ENCODE results near the gene UCN2.
"Not testable (repeated sequence)": the region's sequence is repeated elsewhere in the genome, so short reads cannot be mapped to it uniquely, and the experiment has no call there.

UCN2 gene

GRCh38 chr3:48532271-48532976, 31.2 kb downstream of the UCN2 start:
- Histone ChIP-seq H3K27me3 (no peaks in the 10 kb centered on the region), H3K9me3 (no peaks in the 10 kb centered on the region), H3K27ac (peak overlapping the region; percentile 82), H3K4me1 (ENCODE audit: control insufficient read depth in 1 of 2, insufficient read depth in 1 of 2, low read depth in 1 of 2, low read length in 1 of 2) (peaks cover 75 to 76% of the 10 kb centered on the region in 2 experiments), H3K36me3 (peaks cover 58% of the 10 kb centered on the region), H3K4me3 (ENCODE audit: low read depth in 1 of 2, low read length in 1 of 2) (peak overlapping the region; percentile 3 to 42)
- no peak for TF ChIP-seq CTCF (IDR thresholded peaks at IDR 0.05)

- H3K36me3 ChIP-seq: peaks cover 47% of the 10 kb centered on the region
- H3K27me3 ChIP-seq; H3K9me3 ChIP-seq; H3K4me3 ChIP-seq (ENCODE audit: low read depth in 1 of 2, low read length in 1 of 2): not testable (repeated sequence)
- peaks cover 82 to 83% of the 10 kb centered on the region in 2 experiments for H3K4me1 ChIP-seq (ENCODE audit: control insufficient read depth in 1 of 2, insufficient read depth in 1 of 2, low read depth in 1 of 2, low read length in 1 of 2)
- H3K27ac ChIP-seq: peak overlapping the region; percentile 84
Measured at GRCh38 chr3:48530701-48531100, 32.9 kb downstream of the UCN2 start.

GRCh38 chr3:48528754-48529153, 34.8 kb downstream of the UCN2 start:
- Histone ChIP-seq H3K4me1 (ENCODE audit: control insufficient read depth in 1 of 2, insufficient read depth in 1 of 2, low read depth in 1 of 2, low read length in 1 of 2) (peaks cover 69 to 70% of the 10 kb centered on the region in 2 experiments), H3K27me3 (no peaks in the 10 kb centered on the region)

GRCh38 chr3:48528048-48528447, 35.5 kb downstream of the UCN2 start:
- peaks cover 52% of the 10 kb centered on the region for H3K36me3 ChIP-seq
- H3K27ac ChIP-seq: peak overlapping the region; percentile 84
- no peaks in the 10 kb centered on the region for H3K9me3 ChIP-seq
- TF ChIP-seq CTCF (IDR thresholded peaks at IDR 0.05): no peak
- H3K27me3 ChIP-seq: no peaks in the 10 kb centered on the region
- peak overlapping the region; percentile 42 to 46 for H3K4me3 ChIP-seq (ENCODE audit: low read depth in 1 of 2, low read length in 1 of 2)
- H3K4me1 ChIP-seq (ENCODE audit: control insufficient read depth in 1 of 2, insufficient read depth in 1 of 2, low read depth in 1 of 2, low read length in 1 of 2): peaks cover 62% of the 10 kb centered on the region in 2 experiments

More at GRCh38 chr3:48528754-48529153, 34.8 kb downstream of the UCN2 start:
- H3K9me3 ChIP-seq: no peaks in the 10 kb centered on the region
- H3K27ac ChIP-seq: peak overlapping the region; percentile 84
- TF ChIP-seq CTCF (IDR thresholded peaks at IDR 0.05): no peak
- H3K36me3 ChIP-seq: peaks cover 49% of the 10 kb centered on the region
- peak overlapping the region; percentile 42 to 46 for H3K4me3 ChIP-seq (ENCODE audit: low read depth in 1 of 2, low read length in 1 of 2)

- TF ChIP-seq CTCF (IDR thresholded peaks at IDR 0.05): no peak
- H3K36me3 ChIP-seq: peaks cover 74% of the 10 kb centered on the region
- no peak overlapping the region for H3K27ac ChIP-seq
- H3K27me3 ChIP-seq: no peaks in the 10 kb centered on the region
- H3K4me1 ChIP-seq (ENCODE audit: control insufficient read depth in 1 of 2, insufficient read depth in 1 of 2, low read depth in 1 of 2, low read length in 1 of 2): peaks cover 33% of the 10 kb centered on the region in 2 experiments
- no peaks in the 10 kb centered on the region for H3K9me3 ChIP-seq
- H3K4me3 ChIP-seq (ENCODE audit: low read depth in 1 of 2, low read length in 1 of 2): no peak overlapping the region
Measured at GRCh38 chr3:48524970-48525369, 38.6 kb downstream of the UCN2 start.

GRCh38 chr3:48521635-48522034, 41.9 kb downstream of the UCN2 start:
- H3K4me3 ChIP-seq (ENCODE audit: low read depth in 1 of 2, low read length in 1 of 2): no peak overlapping the region
- no peak overlapping the region for H3K27ac ChIP-seq
- H3K4me1 ChIP-seq (ENCODE audit: control insufficient read depth in 1 of 2, insufficient read depth in 1 of 2, low read depth in 1 of 2, low read length in 1 of 2): no peaks in the 10 kb centered on the region
- H3K9me3 ChIP-seq: no peaks in the 10 kb centered on the region
- H3K36me3 ChIP-seq: peaks cover 96% of the 10 kb centered on the region
- H3K27me3 ChIP-seq: no peaks in the 10 kb centered on the region
- TF ChIP-seq CTCF (IDR thresholded peaks at IDR 0.05): no peak

Measured in neutrophil (primary cell).